ENCODE measurements around the gene SORCS1.

Gene SORCS1

DNA sequence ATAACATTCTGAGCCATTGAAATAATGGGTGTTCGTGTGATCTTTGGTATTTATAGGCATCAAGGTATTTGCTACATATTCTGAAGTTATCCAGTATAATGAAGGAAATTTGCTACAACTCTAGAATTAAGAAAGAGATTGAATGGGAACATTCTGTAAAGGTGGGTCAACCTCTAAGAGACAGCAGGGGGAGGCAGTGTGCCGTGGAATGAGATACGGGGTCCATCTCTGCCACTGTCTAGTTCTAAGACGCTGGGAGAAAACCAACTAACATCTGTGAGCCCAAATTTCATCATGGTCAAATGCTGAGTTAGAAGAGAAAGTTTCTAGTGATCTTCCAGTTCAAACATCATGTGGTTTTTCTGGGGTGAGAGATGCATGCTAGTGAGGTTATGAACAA lies 368.9 kb downstream of the SORCS1 start:
- DNase-seq = peak; percentile 82

DNA sequence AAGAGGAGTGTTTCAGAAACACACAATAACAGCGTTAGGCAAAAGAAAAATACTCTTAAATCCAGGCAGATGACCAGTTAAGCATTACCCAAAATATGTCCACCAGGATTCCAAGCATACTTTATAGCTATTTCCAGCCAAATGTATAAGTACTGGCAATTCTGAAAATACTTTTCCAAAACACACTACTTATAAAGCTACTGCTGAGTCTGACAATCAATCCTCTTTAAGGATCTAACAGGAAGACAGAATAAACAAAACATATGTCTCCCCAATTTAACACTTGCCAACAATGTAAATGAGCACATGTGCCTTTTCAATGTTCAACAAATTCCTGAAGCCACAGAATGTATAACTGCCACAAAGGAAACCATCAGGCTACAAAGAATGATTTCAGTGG lies 370.9 kb downstream of the SORCS1 start:
- DNase-seq = no peak

DNA sequence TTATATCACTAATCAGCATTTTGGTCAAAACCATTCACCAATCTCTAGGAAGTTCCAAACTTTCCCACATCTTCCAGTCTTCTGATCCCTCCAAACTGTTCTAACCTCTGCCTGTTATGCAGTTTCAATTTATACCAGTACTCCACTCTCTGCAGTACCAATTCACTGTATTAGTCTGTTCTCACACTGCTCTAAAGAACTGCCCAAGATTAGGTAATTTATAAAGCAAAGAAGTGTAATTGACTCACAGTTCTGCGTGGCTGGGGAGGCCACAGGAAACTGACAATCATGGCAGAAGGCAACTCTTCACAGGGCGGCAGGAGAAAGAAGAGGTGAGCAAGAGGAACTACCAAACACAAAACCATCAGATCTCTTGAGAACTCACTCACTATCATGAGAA lies 374.9 kb downstream of the SORCS1 start:
- no peak for DNase-seq

- DNase-seq = no peak
Observed at GRCh38 chr10:106788982-106789381, 375.5 kb downstream of the SORCS1 start.

DNA sequence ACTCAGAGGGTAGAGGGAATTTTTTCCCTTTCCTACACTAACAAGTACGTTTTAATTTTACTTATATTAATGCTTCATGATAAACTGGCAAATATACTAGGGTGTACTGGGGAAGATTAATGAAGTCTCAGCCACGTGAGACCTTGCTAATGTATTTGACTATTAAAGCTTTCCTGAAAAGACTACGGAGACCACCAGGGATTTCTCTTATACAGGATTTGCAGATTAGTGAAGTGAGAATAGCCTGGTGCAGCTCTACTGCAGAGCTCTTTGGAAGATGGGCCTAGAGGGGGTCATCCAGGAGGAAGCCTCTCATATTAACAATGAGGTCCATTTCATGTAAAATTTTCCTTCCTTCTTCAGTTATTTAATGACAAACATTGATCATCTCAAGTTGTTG lies 379.0 kb downstream of the SORCS1 start:
- no peak for DNase-seq

DNA sequence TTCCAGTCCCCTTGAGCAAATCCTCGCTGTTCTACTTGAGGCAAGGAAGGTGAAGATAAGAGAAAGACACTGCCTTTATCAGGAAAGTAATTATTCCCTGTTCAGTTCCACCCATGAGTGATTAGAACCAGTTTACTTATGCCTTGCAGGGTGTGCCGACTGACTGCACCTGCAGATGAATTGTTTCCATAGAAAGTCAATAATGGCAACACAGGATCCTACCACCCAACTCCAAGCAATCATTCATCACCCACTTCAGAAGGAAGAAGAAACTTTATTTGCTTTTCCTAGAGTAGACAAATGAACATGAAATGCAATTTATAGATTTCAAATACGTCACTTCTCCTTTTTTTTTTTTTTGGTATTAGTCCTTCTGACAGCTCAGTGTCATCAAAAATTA lies 383.9 kb downstream of the SORCS1 start:
- no peak for DNase-seq

DNA sequence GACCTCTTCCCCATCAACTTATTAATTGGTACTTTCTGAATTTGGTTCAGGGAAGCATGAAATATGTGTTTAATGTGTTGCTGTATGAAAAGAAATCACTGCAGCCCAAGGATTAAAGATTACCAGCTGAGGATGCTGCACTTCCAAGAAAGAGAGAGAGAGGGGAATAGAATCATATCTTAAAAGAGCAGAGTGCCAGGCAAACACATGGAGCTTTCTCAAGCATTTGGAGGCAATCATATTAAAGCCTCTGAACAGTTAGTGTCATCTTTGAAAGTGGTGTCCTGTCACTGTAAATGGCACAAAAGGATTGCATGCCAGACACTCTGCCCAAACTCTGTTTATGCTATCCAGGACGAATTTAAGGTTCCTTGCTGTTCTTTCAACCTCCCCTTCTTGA lies 386.7 kb downstream of the SORCS1 start:
- DNase-seq = no peak

DNA sequence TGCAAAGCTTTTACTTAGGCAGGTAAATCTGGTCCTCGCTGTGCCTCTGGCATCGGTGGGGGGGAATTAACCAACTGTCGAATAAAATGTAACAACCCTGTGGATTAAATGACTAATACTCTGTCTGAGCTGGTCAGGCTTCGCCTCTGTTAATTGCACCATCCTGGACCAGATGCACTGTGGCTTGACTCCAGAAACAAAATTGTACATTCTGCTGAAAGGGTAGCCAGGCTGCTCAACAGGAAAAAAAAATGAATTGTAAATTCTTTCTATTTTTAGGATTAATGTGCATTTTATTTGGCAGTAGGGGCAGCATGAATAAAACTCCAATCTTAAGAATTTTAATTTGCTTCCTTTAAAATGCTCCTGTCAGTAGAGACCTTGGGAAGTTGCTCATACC lies 389.4 kb downstream of the SORCS1 start:
- DNase-seq = no peak

GRCh38 chr10:106772957-106773356 lies 391.5 kb downstream of the SORCS1 start:
- no peak for DNase-seq

DNA sequence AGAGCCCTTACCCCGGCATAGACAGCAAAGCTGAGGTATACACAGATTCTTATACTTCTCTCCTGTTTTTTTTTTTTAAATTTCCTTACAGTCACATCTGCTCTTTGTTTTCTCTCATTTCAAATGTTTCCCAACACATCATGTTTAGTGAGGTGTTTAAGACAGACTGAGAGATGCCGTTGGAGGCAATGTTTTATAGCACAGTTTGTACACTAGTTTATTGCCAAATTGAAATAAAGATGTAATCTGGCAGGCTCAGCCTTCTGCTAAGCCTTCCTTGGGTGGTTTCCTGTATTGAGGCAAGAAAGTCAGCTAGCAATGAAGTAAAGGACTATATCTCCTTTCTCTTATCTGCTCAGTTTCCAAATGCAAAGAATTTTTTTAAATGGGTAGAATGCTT lies 393.4 kb downstream of the SORCS1 start:
- DNase-seq = peak; percentile 55

DNA sequence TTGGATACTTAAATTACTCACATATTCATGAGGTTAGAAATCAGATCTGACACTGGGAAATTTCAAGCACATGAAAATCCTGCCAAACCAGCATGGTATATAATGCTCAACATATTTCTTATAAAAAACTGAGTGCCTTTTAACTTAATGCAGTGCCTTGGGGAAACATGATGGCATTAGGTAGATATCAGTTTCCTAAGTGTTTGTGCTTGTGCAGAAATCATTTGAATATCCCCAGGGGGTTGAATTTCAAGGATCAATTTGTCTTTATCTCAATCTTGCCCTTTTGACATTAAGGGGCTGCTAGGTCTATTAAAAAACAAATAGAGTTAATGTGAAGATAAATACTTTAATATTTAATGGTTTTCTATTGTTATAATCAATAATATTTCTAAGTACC lies 396.3 kb downstream of the SORCS1 start:
- no peak for DNase-seq

DNA sequence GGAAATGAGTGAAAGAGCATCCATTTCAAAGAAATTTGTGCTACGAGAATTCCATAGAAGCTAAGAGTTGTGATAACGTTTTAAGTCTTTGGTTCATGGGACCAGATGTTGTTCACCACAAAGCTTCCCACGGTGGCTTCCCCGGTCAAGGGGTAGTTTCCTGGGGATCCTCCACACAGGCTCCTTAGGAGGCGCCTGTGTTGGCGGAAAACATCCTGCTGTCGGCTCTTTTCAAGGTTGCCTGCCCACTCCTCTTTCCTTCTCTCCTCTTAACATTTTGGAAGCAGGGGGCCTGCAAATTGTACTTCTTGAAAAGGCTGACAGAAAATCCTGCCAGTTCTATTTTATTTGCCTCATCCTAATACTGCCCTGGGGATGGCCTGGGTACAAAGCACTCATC lies 398.6 kb downstream of the SORCS1 start:
- DNase-seq = no peak

- DNase-seq = no peak
Observed at GRCh38 chr10:106765241-106765754, 399.2 kb downstream of the SORCS1 start.

DNA sequence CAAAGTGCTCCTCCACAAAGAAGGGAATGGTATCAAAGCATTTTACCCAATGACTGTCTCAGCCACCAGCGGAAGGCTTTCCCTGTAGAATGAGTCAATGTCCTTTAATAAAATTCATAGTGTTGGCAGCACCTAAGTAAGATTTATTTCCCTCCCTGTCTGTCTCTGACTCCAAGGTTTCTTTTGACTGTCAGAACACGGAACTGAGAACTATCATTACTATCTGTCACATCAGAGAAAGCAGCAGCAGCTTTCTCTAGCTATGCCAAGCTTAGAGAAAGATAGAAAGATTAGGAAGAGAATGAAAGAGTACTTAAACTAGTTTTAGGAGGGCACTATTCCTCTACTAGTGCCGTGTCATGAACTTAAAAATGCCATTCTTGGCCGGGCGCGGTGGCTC lies 400.1 kb downstream of the SORCS1 start:
- DNase-seq = no peak

GRCh38 chr10:106761906-106762305 lies 402.6 kb downstream of the SORCS1 start:
- no peak for DNase-seq

GRCh38 chr10:106757521-106757920 lies 407.0 kb downstream of the SORCS1 start:
- no peak for DNase-seq

DNA sequence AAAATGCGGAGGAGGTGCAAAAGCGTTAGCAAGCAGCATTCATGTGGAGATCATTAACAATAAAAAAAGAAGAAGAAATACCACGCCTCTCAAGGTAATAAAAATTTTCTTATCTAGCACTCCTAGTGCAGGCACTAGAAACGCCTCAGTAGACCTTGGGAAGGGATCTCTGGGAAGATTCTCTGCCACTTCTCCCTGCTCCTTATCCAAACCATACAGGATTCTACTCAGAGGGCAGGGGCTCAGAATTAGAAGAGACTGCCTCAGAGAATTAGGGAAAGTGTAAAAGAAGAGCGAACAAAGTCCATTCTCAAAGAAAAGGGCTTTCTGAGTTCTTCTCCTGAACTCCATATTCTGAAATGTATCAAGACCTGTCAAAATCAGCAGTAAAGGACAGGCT lies 413.4 kb downstream of the SORCS1 start:
- DNase-seq = no peak

DNA sequence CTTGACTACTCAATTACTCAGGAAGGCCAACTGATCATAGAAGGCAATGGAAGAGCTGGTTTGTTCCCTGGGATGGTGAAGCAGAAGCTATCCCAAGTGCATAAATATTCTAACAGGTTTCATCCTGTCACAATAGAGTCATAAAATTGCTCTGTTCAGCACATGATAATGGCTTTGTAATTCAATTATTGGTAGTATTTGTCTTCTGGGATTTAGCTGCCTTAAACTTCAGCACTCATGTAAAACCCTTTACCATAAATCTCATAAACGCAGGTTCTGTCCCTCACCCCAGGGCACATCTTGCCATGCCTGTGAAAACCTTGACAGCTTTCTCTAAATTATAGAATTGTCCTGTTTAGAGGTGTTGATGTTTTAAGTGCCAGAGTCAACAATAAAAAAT lies 417.6 kb downstream of the SORCS1 start:
- DNase-seq = no peak

DNA sequence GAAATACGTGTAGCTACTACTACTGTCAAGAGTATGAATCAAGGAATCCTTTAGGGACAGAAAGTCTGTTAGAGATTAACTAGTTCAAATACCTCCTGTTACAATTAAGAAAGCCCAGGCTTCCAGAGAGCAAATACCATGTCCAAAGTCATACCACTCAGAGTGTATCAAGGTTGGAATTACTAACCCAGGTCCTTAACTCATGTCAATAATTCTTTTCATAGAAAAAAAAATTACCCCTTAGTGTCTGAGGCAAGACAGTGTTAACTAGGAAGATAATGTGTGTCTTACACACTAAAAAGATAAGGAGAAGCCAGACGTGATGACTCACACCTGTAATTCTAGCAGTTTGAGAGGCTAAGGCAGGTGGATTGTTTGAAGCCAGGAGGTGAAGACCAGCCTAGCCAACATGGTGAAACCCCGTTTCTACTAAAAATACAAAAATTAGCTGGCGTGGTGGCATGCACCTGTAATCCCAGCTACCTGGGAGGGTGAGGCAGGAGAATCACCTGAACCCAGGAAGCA lies 423.4 kb downstream of the SORCS1 start:
- DNase-seq = no peak

DNA sequence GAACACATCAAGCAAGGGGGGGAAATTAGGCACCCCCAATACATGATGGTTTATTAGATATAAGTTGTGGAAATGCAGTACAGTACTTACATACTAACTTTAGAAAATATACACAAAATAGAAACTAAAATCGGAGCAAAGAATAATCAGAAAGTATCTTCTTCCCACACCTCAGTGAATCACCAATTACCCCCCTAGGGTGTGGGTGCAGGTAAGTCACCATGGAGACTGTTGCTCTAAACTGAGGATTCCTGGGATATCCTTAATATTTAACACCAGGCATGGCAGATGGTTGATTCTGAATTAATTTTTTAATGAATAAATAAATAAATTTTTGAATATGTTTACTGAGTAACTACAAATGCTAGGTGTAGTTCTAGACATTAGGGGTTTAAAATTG lies 424.4 kb downstream of the SORCS1 start:
- DNase-seq = no peak

DNA sequence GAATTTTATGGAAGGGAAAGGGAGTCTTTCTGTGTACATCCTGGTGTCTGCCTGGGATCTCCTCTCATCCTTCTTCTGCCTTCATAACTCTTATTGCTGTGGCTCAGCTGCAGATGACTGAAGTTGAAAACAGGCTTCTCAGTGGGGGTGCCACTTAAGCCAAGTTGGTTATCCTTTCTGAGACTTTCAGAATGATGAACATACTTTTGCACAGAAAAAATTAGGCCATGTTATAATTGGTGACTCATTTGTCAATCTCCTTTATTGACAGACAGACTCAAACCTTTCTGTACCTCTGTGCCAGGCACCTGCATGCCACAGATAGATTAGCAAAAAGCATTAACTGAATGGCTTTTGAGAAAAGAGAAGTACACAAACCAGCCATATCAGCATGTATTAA lies 430.3 kb downstream of the SORCS1 start:
- no peak for DNase-seq

DNA sequence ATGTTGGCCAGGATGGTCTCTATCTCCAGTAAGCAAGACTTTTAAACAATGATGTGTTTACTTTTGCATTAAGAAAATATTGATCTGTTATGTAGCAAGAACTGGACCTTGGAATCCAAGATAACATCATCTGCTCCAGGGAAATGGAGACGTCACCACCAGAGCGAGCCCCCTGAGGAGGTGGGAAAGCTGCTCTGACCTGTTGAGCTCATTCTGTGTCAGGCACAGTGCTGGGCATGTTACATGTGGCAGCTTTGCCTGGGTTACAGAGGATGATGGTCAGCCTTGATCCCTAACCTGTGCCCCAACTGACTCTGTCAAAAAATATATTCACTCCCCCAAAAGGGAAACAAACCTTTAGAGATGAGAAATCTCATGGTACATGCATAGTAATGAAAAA lies 436.3 kb downstream of the SORCS1 start:
- DNase-seq = no peak

DNA sequence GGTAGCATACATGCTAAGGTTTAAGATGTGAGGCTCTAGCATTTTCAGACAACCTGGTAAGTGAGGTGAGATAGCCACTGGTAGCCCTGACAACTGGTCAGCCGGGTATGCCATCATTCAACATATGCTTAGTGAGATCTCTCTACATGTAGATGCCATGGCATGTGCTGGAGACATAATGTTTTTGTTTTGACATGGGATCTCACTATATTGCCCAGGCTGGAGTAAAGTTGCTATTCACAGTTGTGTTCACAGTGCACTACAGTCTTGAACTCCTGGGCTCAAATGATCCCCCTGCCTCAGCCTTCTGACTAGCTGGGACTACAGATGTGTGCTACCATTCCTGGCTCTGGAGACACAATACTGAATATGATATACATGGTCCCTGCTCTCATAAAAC lies 437.3 kb downstream of the SORCS1 start:
- DNase-seq = no peak

DNA sequence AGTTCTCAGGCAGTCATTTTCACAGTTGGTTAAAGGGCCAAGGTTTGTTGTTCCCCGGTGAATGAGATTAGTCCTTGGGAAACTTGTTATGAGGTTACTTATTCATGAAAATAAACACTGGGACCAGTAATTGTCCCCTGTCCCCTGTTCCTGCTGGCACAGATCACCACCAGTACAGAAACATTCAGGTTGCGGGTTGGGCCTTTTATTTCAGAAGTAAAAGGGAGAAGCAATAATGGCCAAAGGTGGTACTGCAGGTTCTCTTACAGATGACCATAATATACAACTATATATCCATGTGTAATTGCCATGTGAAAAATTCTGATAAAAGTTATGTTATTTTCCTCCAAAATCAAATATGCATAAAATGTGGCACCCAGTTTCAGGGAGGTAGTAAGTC lies 442.0 kb downstream of the SORCS1 start:
- no peak for DNase-seq

- DNase-seq = no peak
Observed at GRCh38 chr10:106720683-106721082, 443.8 kb downstream of the SORCS1 start.

DNA sequence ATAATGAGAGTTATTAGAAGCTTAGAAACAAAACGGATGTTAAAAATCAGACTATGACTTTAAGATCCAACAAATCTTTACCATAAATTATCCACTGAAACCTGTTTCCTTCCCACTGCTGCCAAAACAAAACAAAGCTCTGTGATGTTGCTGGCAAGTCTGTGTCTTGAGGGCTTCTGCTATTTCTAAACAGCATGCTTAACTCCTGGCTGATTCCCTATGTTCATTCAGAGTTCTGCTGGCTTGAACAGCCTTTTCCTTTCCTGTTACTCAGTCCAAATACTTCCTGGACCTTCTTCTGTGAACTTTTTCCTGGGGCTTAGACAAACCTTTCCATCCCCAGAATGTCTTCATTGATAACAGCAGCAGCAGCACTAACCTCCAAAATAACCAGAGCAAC lies 448.1 kb downstream of the SORCS1 start:
- no peak for DNase-seq
